SKM-1 treated with dmso at 0.1 percent for 144 hours (cell line): ENCODE results near the gene CRACR2A.

ENCODE experiments used
- DNase-seq: peaks from one replicate; lab custom pipeline; 2025; ENCODE audit not compliant: unreplicated experiment; lab: John Stamatoyannopoulos, UW

CRACR2A gene

DNA sequence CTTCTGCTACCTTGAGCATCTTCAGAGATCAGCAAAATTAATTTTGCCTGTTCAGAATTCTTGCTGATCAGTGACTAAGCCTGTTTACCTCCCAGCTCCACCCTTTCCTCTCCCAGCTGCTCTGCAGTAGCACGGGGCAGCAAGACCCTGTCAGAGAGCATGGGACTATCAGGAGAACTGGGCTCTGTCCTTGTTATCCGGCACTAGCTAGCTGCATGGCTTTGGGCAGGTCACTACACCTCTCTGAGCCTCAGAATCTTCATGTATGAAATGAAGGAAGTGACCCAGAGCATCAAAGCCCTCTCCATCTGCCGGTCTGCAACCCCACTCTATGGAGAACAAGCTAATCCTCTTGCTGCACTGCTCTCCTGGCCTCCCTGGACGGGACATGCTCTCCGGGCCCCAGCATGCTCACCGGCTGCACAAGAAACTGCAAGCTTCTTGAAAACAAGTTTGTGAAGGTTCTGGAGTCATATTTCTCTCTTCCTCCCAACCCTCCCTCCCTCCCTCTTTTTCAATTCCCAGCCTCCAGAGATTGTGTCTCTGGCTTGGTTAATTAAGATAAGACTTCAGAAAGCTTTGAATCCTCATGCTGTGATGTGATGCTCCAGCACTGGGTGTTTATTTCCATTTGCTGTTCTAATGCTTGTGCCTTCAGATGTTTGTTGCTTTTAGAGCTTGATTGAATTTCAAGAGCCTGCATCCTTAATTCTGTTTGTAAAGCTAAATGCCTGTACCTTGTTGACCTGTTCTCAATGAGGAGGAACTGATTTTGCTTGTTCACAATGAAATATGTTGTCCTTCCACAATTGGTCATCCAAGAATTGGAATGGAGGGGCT is 101.1 kb downstream of the CRACR2A start:
- DNase-seq, result no peak

- DNase-seq, result no peak
Measured at GRCh38 chr12:3647504-3647903, 105.4 kb downstream of the CRACR2A start.

- no peak for DNase-seq
Measured at GRCh38 chr12:3646561-3647241, 106.2 kb downstream of the CRACR2A start.

DNA sequence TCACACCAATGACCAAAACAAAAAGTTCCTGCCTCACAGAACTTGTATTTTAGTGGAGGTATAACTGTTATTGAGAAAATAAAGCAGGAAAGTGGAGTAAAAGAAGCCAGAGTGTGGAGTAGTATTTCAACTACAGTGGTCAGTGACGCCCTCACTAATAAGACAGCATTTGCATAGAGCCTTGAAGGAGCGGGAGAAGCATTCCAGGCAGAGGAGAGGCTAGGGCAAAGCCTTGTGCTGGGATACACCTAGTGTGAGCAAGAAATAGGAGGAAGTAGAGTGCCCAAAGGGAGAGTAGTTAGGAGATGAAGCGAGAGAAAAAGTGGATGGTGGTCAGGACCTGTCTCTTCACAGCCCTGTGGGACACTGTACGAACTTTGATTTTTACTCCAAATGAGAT is 107.8 kb downstream of the CRACR2A start:
- DNase-seq, result no peak

- DNase-seq, result no peak
Measured at GRCh38 chr12:3644104-3644503, 108.8 kb downstream of the CRACR2A start.

GRCh38 chr12:3641428-3642018 is 111.4 kb downstream of the CRACR2A start:
- no peak for DNase-seq

DNA sequence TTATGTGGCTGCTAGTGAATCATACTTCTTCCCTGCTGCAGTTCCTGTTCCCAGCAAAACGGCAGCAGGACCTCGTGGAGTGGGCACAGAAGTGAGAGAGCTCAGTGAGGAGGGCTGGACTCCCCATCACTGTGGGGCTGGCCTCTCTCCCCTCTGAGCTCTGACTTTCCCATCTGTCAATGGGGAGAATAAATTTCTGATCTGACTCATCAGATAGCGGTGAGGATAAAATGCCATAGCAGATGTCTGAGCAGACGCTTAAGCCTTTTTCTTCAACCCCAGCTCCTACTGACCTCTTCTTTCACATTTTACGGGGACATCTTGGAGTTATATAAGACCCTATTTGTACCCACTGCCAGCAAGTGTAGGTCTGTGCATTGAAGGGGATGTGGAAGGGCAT is 116.6 kb downstream of the CRACR2A start:
- no peak for DNase-seq

DNA sequence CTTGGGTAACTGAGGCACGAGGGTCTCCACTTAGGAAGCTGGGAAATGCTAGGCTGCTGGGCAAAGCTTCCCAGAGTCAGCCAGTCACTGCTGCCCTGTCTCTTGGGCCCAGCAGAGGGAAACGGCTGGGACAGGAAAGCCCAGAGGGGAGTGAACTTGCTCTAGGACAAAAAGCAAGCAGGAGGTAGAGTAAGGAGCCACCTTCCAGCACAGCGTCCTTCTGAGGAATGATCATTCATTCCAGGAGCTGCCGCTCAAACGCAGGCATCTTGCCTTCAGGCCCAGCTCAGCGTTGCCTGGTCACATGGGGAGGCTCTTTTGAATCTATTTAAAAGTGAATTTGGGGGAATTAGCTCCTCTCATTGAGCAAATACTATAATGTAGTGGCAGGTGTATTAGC is 118.6 kb downstream of the CRACR2A start:
- DNase-seq, result no peak

- DNase-seq, result no peak
Measured at GRCh38 chr12:3633396-3633795, 119.5 kb downstream of the CRACR2A start.

DNA sequence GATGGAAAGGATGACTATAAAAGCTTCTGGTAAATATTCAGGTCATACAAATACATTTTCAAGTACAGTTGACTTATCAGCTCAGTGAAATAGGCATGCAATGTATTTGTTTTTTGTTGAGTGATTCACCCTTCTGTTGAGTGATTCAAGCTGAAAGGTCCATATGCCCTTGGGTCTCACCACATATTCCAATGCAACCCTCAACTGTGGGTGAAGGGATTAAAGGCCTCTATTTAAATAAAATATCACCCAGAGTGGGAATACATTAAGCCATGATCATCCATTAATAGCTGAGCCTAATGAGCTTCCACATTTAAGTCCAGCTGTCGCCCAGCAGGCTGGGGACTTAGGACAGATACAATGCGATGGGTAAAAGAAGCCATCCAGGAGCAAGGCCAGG is 120.2 kb downstream of the CRACR2A start:
- DNase-seq, result no peak

- no peak for DNase-seq
Measured at GRCh38 chr12:3632256-3632655, 120.7 kb downstream of the CRACR2A start.

DNA sequence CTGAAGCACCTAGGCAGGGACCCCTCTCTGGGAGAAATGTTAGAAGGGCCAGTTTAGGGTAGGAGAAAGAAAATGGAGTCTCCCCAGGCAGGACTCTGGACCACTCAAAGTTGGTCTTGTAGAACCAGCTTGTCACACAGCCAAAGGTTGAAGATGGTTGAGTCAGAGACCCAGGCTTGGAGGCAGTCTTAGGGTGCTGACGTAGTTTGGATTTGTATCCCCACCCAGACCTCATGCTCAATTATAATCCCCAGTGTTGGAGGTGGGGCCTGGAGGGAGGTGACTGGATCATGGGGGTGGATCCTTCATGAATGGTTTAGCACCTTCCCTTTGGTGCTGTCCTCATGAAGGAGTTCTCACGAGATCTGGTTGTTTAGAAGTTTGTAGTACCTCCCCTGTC is 121.2 kb downstream of the CRACR2A start:
- DNase-seq, result no peak

- no peak for DNase-seq
Measured at GRCh38 chr12:3631272-3631637, 121.7 kb downstream of the CRACR2A start.

- DNase-seq, result no peak
Measured at GRCh38 chr12:3630621-3631271, 122.2 kb downstream of the CRACR2A start.

DNA sequence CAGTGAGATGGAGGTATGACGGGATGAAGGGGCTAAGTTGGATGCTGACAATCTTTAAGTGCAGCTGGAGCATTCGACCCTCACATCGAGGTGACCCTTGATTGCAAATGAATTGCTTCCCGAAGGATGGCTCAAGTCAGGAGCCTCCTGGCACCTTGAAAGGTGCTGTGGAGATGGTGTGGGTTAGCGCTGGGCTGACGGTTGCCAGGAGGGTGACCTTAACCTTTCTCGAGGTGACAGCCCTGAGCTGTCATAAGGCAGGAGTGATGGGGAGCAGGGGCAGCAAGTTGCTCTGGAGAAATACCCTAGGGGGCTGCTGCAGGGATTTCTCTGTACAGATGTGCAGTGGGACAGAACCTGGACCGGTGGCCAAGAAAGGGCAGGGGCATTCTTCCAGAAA is 122.8 kb downstream of the CRACR2A start:
- no peak for DNase-seq

GRCh38 chr12:3629057-3629830 is 123.7 kb downstream of the CRACR2A start:
- no peak for DNase-seq

GRCh38 chr12:3628629-3629028 is 124.3 kb downstream of the CRACR2A start:
- DNase-seq, result no peak

GRCh38 chr12:3627336-3627735 is 125.6 kb downstream of the CRACR2A start:
- no peak for DNase-seq

DNA sequence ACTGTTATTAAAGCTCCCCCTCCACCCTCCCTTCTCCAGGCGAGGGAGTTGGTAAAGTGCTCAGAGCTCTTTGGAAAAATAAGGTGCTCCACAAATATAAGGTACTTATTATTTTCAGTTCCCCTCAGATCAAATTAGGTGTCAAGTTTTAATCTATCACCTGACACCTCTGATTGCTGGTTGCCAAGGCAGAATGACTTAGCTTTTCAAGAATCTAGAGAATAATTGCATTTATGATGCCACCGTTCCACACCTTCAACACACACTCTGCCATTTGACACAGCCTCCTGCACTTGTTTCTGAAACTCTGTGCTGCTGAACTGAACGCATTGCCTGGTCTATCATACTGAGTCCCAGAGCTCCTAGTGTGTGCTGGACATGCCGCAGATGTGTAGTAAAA is 128.6 kb downstream of the CRACR2A start:
- DNase-seq, result no peak

DNA sequence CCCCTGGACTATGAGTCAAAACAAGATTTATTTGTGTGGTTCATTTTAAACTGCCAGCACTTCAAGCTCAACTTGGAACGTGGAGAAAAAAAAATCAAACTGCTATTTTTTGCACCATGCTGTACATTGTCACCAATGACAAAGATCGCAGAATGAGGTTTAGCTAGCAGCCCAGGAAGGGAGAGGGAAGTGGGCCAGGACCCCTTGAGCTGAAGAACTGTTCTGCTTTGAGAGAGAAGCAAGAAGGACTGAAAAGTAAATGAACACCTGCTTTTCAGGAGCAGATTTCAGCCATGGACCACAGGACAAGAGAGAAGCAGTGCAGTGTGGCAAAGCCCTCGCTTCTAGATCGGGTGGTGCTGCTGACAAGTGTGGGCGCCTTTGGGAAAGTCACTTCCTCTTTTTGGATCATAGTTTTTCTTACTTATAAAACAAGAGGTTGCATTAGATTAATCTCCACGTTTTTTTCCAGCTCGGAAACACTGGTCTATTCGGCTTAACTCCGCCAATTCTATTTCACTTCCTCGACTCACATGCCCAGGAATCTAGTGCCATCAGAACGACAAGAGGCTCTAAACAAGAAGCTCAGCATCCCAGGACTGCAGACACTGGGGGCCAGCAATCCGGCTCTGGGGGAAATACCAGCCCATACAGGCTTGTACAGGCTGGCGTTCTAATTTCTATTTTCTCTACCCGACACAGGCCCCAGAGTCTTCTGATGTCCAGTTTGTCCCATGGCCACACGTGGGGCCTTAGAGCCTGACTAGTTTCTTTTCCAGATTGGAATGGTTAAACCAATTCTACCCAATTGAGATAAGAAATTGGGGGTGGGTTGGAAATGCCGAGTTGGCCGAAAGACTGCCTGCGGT is 129.9 kb downstream of the CRACR2A start:
- no peak for DNase-seq
